GM12878 (cell line): Measurements from ENCODE around the gene ARID3B.

Experiments
- BRCA1 ChIP-seq: IDR thresholded peaks from 2 replicates; pipeline ENCODE4 v1.6.1; 2011; ENCODE audit warnings: low read depth, low read length, improper control_type of control experiment
- MYC ChIP-seq: IDR thresholded peaks from 2 replicates; pipeline ENCODE4 v1.6.1; 2011; ENCODE audit warnings: mild to moderate bottlenecking, low read length, moderate library complexity, inconsistent platforms; ENCODE audit not compliant: insufficient read depth, insufficient replicate concordance, insufficient read length, severe bottlenecking
- ZNF24 ChIP-seq: fragments of 450-650 bp; IDR thresholded peaks from 2 replicates; pipeline ENCODE4 v1.6.1; 2017; ENCODE audit warnings: antibody characterized with exemption, mild to moderate bottlenecking
- TF ChIP-seq, protein P1 (sequence below), 3 experiments: IDR thresholded peaks in 2 of 3; conservative IDR thresholded peaks in 1 of 3; 2 replicates each; pipeline ENCODE4 v1.5.1; 2011; ENCODE audit warnings: low read depth in 3 of 3, low read length in 3 of 3, mild to moderate bottlenecking in 3 of 3, control low read depth in 2 of 3, moderate library complexity in 2 of 3, inconsistent platforms in 1 of 3, mixed read lengths in 1 of 3; ENCODE audit not compliant: control insufficient read depth in 2 of 3, insufficient read depth in 1 of 3; ENCODE audit errors: extremely low read depth in 1 of 3

- TF ChIP-seq BRCA1 (no peak), ZNF24 (no peak), MYC (no peak)
- TF ChIP-seq, protein P1, sequence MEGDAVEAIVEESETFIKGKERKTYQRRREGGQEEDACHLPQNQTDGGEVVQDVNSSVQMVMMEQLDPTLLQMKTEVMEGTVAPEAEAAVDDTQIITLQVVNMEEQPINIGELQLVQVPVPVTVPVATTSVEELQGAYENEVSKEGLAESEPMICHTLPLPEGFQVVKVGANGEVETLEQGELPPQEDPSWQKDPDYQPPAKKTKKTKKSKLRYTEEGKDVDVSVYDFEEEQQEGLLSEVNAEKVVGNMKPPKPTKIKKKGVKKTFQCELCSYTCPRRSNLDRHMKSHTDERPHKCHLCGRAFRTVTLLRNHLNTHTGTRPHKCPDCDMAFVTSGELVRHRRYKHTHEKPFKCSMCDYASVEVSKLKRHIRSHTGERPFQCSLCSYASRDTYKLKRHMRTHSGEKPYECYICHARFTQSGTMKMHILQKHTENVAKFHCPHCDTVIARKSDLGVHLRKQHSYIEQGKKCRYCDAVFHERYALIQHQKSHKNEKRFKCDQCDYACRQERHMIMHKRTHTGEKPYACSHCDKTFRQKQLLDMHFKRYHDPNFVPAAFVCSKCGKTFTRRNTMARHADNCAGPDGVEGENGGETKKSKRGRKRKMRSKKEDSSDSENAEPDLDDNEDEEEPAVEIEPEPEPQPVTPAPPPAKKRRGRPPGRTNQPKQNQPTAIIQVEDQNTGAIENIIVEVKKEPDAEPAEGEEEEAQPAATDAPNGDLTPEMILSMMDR (IDR thresholded peaks at IDR 0.05 in 2 of 3, conservative IDR thresholded peaks at IDR 0.05 in 1 of 3; ENCODE audit: control insufficient read depth in 2 of 3, extremely low read depth in 1 of 3, insufficient read depth in 1 of 3, low read depth in 3 of 3, low read length in 3 of 3), result no peak
Observed at GRCh38 chr15:74540161-74540760, 759 bp upstream of the ARID3B start.
